Astrocyte (in vitro differentiated cells and primary cell): Measurements from ENCODE around the gene SPRED1.

Source experiments
- EZH2 ChIP-seq: IDR thresholded peaks from 2 replicates; pipeline ENCODE4 v1.6.1; 2012; ENCODE audit warnings: mild to moderate bottlenecking, low read length, inconsistent platforms; ENCODE audit not compliant: insufficient read depth
- TF ChIP-seq, protein P1 (sequence below): IDR thresholded peaks from 2 replicates; pipeline ENCODE4 v1.5.1; 2011; ENCODE audit warnings: low read depth, mild to moderate bottlenecking, inconsistent platforms, low read length, moderate library complexity; ENCODE audit not compliant: insufficient read depth

DNA sequence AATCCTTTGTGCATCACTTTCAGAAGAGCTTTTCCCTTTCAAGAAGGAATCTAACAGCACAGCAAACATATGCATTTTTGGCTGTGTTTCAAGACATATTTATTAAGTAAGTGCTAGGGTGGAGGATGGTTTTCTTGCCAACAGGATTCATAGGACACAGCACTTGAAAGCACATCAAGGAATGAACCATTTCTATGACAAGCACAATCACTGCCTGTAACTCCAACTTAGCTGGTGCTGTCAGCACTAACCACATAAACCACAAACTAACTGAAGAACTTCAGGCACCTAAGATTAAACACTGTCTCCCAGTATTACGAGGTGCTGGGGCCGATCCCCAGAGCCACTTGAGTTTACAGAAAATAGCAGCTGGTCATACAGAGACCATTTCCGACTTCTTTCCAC, 35.4 kb upstream of the SPRED1 start:
- TF ChIP-seq, protein P1, sequence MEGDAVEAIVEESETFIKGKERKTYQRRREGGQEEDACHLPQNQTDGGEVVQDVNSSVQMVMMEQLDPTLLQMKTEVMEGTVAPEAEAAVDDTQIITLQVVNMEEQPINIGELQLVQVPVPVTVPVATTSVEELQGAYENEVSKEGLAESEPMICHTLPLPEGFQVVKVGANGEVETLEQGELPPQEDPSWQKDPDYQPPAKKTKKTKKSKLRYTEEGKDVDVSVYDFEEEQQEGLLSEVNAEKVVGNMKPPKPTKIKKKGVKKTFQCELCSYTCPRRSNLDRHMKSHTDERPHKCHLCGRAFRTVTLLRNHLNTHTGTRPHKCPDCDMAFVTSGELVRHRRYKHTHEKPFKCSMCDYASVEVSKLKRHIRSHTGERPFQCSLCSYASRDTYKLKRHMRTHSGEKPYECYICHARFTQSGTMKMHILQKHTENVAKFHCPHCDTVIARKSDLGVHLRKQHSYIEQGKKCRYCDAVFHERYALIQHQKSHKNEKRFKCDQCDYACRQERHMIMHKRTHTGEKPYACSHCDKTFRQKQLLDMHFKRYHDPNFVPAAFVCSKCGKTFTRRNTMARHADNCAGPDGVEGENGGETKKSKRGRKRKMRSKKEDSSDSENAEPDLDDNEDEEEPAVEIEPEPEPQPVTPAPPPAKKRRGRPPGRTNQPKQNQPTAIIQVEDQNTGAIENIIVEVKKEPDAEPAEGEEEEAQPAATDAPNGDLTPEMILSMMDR: no peak
- TF ChIP-seq EZH2: no peak
